ENCODE data around the gene LAMA4.

GRCh38 chr6:112286500-112287144, 32.3 kb upstream of the LAMA4 start:
- TF ChIP-seq POLR2AphosphoS5 (IDR thresholded peaks at IDR 0.05) (no peak), CTCF (IDR thresholded peaks at IDR 0.05) (no peak), POLR2A (IDR thresholded peaks at IDR 0.05; ENCODE audit: low read depth) (no peak), EP300 (IDR thresholded peaks at IDR 0.05) (no peak)
